ENCODE measurements around the gene MMP14.
A peak's percentile ranks its signal among the peaks of the same experiment; 100 is the strongest.

The MMP14 gene

GRCh38 chr14:22864979-22865378 is 28.6 kb downstream of the MMP14 start:
- DNase-seq, result no peak

DNA sequence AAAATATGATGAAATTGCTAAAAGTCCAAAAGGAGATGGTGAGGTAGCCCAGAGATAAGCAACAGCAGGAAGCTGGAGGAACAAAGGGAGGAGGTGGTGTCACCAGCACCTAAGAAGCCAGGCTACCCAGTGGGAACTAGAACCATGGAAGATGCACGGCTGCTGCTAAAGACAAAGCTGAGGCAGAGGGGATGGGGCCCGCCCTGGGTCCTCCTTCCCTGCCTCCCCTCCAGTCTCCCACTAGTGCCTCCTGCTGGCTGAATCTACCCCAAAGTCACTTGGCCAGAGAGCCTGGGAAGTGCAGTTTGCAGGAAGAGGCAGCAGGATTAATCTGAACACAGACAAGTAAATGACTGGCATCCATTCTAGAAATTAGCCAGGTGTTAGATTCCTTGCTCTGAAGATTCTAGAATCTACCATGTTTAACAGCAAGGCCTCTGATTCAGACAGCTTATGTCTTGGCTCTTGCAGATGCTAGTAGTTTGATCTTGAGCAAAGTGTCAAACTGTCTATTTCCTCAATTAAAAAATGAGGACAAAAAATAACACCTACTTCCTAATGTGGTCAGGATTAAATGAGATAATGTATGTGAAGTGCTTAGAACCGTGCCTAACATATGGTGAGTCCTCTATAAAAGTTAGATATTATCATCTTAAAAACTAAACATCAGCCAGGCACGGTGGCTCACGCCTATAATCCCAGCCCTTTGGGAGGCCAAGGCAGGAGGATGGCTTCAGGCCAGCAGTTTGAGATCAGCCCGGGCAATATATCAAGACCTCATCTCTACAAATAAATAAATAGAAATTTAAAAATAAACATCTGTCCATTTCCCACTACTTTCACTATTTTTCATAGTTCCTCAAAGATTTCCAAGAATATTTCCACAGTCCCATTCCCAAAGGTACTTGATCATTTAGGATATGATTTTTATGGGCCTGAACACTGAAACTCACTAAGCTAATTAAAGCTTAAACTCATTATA is 29.3 kb downstream of the MMP14 start:
- DNase-seq, result peak; percentile 20

DNA sequence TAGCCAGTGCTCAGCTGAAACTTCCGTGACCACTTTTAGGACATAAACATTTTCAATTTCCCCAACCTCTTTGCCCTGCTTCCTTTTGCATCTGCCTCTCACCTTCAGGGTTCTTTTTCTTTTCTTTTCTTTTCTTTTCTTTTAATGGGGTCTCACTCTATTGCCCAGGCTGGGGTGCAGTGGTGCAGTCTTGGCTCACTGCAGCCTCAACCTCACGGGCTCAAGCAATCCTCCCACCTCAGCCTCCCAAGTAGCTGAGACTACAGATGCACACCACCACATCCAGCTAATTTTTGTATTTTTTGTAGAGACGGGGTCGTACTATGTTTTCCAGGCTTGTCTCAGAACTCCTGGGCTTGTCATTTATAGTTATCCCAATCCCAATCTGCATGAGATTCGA is 30.5 kb downstream of the MMP14 start:
- no peak for DNase-seq

- DNase-seq, result no peak
These were observed 34.4 kb downstream of the MMP14 start for GRCh38 chr14:22870811-22871223.

- DNase-seq, result peak; percentile 49
These were observed 35.0 kb downstream of the MMP14 start, which contains the start of gene LRP10 for GRCh38 chr14:22871224-22872032. Gene LRP10, plus strand, starts transcription at chr14:22871740. Its CDS starts 564 bp downstream, at chr14:22872304.

GRCh38 chr14:22872033-22872832 is 35.8 kb downstream of the MMP14 start:
- DNase-seq, result peak; percentile 54

GRCh38 chr14:22872833-22873520 is 36.6 kb downstream of the MMP14 start:
- no peak for DNase-seq

- DNase-seq, result no peak
These were observed 38.8 kb downstream of the MMP14 start for GRCh38 chr14:22875003-22875747.

- no peak for DNase-seq
These were observed 39.4 kb downstream of the MMP14 start for GRCh38 chr14:22875748-22876319.

- no peak for DNase-seq
These were observed 40.7 kb downstream of the MMP14 start for GRCh38 chr14:22877000-22877501.

DNA sequence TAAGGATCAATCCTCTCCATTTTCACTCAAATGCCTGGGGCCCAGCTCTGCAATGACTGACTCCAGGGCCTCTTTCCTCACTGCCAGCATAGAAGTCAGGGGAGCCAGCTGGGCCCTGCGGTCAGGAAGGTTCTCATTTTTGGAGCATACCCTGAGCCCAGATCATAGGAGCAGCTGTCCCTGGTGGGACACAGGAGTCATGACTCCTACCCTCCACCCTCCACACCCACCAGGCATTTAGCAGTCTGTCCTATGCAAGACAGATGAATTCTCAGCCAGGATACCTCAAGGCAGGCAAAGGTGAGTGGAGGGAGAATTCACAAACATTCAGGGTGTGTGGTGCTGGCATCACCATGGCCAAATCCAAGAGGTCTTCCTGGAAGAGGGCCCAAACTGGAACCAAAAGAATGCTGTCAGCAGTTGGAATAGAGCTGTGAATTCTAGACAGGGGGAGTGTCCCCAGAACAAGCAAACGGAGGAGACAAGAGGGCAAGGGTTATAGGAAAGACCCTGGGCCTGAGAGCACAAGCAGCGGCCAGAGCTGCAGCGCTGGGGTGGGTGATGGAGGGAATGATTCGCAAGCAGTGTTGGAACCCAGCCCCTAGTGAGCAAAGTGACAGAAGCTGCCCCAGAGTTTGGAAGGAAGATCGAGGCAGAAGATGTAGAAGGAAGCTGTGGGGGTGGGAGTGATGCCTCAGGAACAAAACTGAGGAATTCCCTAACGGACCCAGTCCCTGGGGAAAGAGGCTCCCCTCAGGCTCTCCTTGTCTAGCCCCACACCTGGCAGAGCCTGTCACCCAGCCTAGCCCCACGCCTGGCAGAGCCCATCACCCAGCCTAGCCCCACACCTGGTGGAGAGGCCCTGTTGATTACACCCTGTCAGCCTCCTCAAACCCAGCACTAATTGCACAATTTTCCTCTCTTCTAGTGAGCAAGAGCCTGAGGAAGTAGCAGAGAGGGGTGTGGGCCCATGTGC is 42.2 kb downstream of the MMP14 start:
- DNase-seq, result no peak

GRCh38 chr14:22882064-22882463 is 45.7 kb downstream of the MMP14 start:
- no peak for DNase-seq

DNA sequence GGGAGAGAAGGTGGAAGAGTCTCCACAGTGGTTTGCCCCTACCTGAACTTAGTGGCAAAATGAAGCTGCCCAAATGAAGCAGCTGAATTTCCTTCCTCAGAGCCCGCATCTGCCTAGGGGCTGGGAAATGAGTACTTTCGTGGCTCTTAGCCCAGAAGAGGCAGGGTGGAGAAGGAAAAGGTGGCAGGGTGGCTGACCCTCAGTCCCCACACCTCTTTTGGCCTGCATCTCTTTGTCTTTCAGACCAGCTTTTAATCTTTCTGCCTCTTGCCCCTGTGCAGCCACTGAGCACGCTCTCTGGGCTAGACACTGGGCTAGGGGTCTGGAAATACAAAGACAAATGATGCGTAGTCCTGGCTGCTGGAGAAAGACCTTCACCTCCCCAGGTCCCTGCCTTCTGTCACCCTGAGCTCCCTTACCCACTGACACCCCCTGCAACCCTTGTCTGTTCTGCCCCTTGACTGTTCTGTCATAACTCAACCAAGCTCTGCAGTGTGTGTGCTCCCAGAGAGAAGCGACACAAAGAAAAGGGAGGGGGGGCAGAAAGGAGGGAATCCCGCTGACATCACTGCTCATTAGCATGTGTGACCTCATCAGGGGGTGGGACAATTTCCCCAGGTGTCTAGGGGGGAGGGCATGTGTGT is 46.3 kb downstream of the MMP14 start:
- no peak for DNase-seq

GRCh38 chr14:22883173-22883976 is 47.0 kb downstream of the MMP14 start, which contains the start of gene REM2:
Gene REM2, plus strand, starts transcription at chr14:22883222. Its CDS starts 66 bp downstream, at chr14:22883288.
- no peak for DNase-seq

DNA sequence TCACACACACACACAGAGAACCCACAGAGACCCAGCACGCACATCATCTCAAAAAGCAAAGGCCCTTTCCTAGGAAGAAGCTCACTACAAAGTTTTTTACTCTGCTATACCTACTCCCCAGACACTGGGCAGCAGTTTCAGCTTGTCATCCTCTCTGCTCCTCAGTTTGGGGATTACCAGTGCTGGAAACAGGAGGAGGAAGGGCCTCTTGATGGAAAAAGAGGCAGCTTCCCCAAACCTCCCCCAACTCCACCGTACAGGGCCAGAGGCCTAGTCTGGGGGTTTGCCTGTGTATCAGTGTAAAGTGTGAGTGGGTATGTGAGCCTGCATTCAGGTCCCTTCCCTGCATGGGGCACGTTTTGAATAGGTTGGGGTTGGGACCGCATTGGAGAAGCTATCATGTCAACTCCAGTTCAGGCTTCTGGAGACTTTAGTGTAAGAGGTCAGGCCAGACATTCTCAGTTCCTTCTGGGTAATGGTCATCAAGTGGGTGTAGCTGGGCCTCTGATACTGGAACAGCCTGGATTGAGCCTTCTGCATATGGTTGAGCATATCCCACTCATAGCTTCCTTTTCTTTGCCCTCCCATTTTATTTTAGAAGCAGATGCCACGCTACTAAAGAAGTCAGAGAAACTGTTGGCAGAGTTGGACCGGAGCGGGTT is 47.8 kb downstream of the MMP14 start:
- no peak for DNase-seq

DNA sequence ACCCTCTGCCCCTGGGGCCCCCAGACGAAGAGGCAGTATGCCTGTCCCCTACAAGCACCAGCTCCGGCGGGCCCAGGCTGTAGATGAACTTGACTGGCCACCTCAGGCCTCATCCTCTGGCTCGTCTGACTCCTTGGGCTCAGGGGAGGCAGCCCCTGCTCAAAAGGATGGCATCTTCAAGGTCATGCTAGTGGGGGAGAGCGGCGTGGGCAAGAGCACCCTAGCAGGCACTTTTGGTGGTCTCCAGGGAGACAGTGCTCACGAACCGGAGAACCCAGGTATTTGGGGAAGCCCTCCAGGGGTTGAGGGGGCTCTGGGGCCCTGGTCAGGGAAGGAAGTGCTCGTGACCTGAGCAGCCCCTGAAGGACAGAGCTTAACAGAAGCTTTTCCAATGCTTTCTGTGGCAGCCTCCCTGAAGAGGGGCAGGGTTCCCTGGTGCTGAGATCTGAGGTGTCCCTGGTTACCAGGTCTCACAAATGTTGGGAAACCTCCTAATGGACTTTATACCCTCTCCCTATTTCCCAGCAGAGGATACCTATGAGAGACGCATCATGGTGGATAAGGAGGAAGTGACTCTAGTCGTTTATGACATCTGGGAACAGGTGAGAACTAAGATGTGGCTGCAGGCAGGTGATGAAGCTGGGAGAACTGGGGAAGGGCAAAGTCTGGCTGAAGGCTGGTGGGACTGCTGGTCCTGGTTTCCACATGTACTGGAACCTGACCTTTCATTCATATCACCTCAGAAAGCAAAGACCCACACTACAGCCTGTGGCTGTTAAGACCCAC is 48.5 kb downstream of the MMP14 start:
- DNase-seq, result no peak

DNA sequence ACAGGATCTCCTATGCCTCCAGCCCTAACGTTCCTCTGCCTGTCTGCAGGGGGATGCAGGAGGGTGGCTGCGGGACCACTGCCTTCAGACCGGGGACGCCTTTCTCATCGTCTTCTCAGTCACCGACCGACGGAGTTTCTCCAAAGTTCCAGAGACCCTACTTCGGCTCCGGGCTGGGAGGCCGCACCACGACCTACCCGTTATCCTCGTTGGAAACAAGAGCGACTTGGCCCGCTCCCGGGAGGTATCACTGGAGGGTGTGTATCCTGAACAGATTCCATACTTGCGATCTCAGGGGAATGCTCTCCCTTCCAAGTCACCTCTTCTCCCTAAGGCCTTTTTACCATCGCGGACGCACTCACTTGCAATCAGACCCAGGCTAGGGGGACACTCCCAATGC is 49.6 kb downstream of the MMP14 start:
- no peak for DNase-seq

All from NCI-H524 treated with DMSO at 0.1 percent for 48 hours (cell line).